ENCODE measurements around the gene CLPSL2. TPM values are rescaled to one million over a fixed set of nuclear protein-coding genes. Genes with fewer than 3 reads are reported as not detected.

The CLPSL2 gene
- total RNA-seq, 1 donor from 2014 or later, result not detected

- Mint-ChIP-seq H3K4me1 (ENCODE audit: unreplicated experiment) (peaks cover 2% of the 10 kb centered on the region), H3K27ac (ENCODE audit: unreplicated experiment) (no peak within 1 kb of the TSS), H3K36me3 (ENCODE audit: unreplicated experiment) (no peaks in the 10 kb centered on the region), H3K9me3 (ENCODE audit: unreplicated experiment) (no peaks in the 10 kb centered on the region), H3K4me3 (ENCODE audit: unreplicated experiment) (peak within 1 kb of the TSS; percentile 60), H3K27me3 (ENCODE audit: unreplicated experiment) (peaks cover 4% of the 10 kb centered on the region)
- no peak for DNase-seq (ENCODE audit: extremely low spot score, unreplicated experiment)
- TF ChIP-seq, protein P1, sequence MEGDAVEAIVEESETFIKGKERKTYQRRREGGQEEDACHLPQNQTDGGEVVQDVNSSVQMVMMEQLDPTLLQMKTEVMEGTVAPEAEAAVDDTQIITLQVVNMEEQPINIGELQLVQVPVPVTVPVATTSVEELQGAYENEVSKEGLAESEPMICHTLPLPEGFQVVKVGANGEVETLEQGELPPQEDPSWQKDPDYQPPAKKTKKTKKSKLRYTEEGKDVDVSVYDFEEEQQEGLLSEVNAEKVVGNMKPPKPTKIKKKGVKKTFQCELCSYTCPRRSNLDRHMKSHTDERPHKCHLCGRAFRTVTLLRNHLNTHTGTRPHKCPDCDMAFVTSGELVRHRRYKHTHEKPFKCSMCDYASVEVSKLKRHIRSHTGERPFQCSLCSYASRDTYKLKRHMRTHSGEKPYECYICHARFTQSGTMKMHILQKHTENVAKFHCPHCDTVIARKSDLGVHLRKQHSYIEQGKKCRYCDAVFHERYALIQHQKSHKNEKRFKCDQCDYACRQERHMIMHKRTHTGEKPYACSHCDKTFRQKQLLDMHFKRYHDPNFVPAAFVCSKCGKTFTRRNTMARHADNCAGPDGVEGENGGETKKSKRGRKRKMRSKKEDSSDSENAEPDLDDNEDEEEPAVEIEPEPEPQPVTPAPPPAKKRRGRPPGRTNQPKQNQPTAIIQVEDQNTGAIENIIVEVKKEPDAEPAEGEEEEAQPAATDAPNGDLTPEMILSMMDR (IDR thresholded peaks at IDR 0.05), result no peak
Observed at GRCh38 chr6:35804996-35805736, 28.8 kb downstream of the CLPSL2 start, which contains the start of gene LHFPL5. Gene LHFPL5 (plus strand): TSS chr6:35805352. CDS start chr6:35805671, 319 bp downstream.

- H3K27me3 Mint-ChIP-seq (ENCODE audit: unreplicated experiment), result no peaks in the 10 kb centered on the region
- H3K36me3 Mint-ChIP-seq (ENCODE audit: unreplicated experiment), result no peaks in the 10 kb centered on the region
- H3K27ac Mint-ChIP-seq (ENCODE audit: unreplicated experiment), result no peak overlapping the region
- peaks cover 4% of the 10 kb centered on the region for H3K4me1 Mint-ChIP-seq (ENCODE audit: unreplicated experiment)
- no peak for DNase-seq (ENCODE audit: extremely low spot score, unreplicated experiment)
- no peaks in the 10 kb centered on the region for H3K9me3 Mint-ChIP-seq (ENCODE audit: unreplicated experiment)
- TF ChIP-seq, protein P1 (IDR thresholded peaks at IDR 0.05), result no peak
- no peak overlapping the region for H3K4me3 Mint-ChIP-seq (ENCODE audit: unreplicated experiment)
Observed at GRCh38 chr6:35808688-35809087, 32.3 kb downstream of the CLPSL2 start.

- no peaks in the 10 kb centered on the region for H3K36me3 Mint-ChIP-seq (ENCODE audit: unreplicated experiment)
- TF ChIP-seq, protein P1 (IDR thresholded peaks at IDR 0.05), result no peak
- H3K4me1 Mint-ChIP-seq (ENCODE audit: unreplicated experiment), result peaks cover 2% of the 10 kb centered on the region
- no peak overlapping the region for H3K4me3 Mint-ChIP-seq (ENCODE audit: unreplicated experiment)
- DNase-seq (ENCODE audit: extremely low spot score, unreplicated experiment), result no peak
- no peaks in the 10 kb centered on the region for H3K9me3 Mint-ChIP-seq (ENCODE audit: unreplicated experiment)
- no peaks in the 10 kb centered on the region for H3K27me3 Mint-ChIP-seq (ENCODE audit: unreplicated experiment)
- H3K27ac Mint-ChIP-seq (ENCODE audit: unreplicated experiment), result no peak overlapping the region
Observed at GRCh38 chr6:35809809-35810208, 33.4 kb downstream of the CLPSL2 start.

DNA sequence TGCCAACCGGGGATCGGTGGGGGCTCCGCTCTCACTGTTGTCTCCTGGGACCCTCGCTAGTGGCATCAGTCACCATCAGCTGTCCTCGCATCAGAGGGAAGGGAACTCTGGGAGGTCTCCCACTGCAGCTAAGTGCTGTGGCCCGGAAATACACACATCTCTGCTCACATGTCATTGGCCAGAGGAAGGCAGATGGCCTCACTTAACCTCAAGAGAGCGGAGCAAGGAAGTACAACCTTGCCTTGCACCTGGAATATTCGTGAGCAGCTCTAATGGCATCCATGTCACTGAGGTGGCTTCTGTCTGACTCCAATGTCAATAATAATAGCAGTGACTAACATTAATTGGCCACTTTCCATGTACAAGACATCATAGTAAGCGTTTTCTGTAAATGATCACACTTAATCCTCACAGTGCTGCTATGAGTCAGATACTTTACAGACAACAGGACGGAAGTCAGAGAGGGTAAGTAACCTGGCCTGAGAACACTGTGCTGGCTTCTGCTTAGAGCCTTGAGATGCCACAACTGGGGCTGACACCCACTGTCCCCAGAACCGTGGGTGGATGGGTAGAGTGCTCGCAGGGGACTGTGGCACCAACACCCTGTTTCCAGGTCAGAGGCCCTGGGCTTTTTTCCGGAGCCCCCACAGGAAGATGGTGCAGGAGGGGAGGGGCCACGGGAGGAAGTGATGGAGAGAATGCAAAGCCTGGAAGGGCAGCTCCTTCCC lies 34.7 kb downstream of the CLPSL2 start:
- DNase-seq (ENCODE audit: extremely low spot score, unreplicated experiment), result no peak
- peak overlapping the region; percentile 23 for H3K27ac Mint-ChIP-seq (ENCODE audit: unreplicated experiment)
- peaks cover 2% of the 10 kb centered on the region for H3K4me1 Mint-ChIP-seq (ENCODE audit: unreplicated experiment)
- TF ChIP-seq, protein P1 (IDR thresholded peaks at IDR 0.05), result no peak
- no peaks in the 10 kb centered on the region for H3K27me3 Mint-ChIP-seq (ENCODE audit: unreplicated experiment)
- no peaks in the 10 kb centered on the region for H3K9me3 Mint-ChIP-seq (ENCODE audit: unreplicated experiment)
- H3K4me3 Mint-ChIP-seq (ENCODE audit: unreplicated experiment), result no peak overlapping the region
- H3K36me3 Mint-ChIP-seq (ENCODE audit: unreplicated experiment), result no peaks in the 10 kb centered on the region

- DNase-seq (ENCODE audit: extremely low spot score, unreplicated experiment), result no peak
- H3K36me3 Mint-ChIP-seq (ENCODE audit: unreplicated experiment), result no peaks in the 10 kb centered on the region
- TF ChIP-seq, protein P1 (IDR thresholded peaks at IDR 0.05), result no peak
Observed at GRCh38 chr6:35811699-35811995, 35.2 kb downstream of the CLPSL2 start.

More at GRCh38 chr6:35811699-35811995, 35.2 kb downstream of the CLPSL2 start:
- Mint-ChIP-seq H3K27me3 (ENCODE audit: unreplicated experiment) (no peaks in the 10 kb centered on the region), H3K27ac (ENCODE audit: unreplicated experiment) (no peak overlapping the region), H3K4me3 (ENCODE audit: unreplicated experiment) (no peak overlapping the region), H3K9me3 (ENCODE audit: unreplicated experiment) (no peaks in the 10 kb centered on the region), H3K4me1 (ENCODE audit: unreplicated experiment) (peaks cover 2% of the 10 kb centered on the region)
